Panc1 (cell line): ENCODE data around the gene GNPTG. TPM values are rescaled to one million over a fixed set of nuclear protein-coding genes. Genes with fewer than 3 reads are reported as not detected.

Experiments used
- ATAC-seq: fragments of 200-7000 bp; cut with Tn5 transposase; 2 replicates; pipeline ENCODE4 v1.9.1; 2020; ENCODE audit warnings: mild to moderate bottlenecking, moderate library complexity
- BruUV-seq: library from RNA; stranded (reverse); fragments of 400-500 nt; replicated peaks from 2 replicates; lab custom pipeline; 2021; lab: Mats Ljungman, UMichigan
- CTCF ChIA-PET: fragments of 300-600 bp; sonication (Branson Sonifier 250); formaldehyde crosslinking; loops from one replicate; lab custom pipeline; 2022; ENCODE audit warnings: antibody characterized with exemption; lab: Charles Lee
- POLR2A ChIA-PET: fragments of 300-600 bp; sonication (Branson Sonifier 250); formaldehyde crosslinking; loops from one replicate; lab custom pipeline; 2022; ENCODE audit warnings: antibody characterized with exemption; lab: Charles Lee
- DNase-seq: peaks from one replicate; pipeline ENCODE4 v3.0.0-alpha.2; 2010; ENCODE audit warnings: low read depth, low spot score
- H3K27ac ChIP-seq: 2 replicates; pipeline ENCODE4 v1.5.1; 2011; ENCODE audit warnings: mild to moderate bottlenecking, low read length, inconsistent platforms
- H3K27me3 ChIP-seq: fragments of 200-500 bp; sonication (Bioruptor generic); 2 replicates; pipeline ENCODE4 v1.6.0; 2014; ENCODE audit warnings: low read length, inconsistent platforms; ENCODE audit not compliant: control insufficient read depth, insufficient read depth
- H3K36me3 ChIP-seq: fragments of 200-500 bp; sonication (Bioruptor generic); 2 replicates; pipeline ENCODE4 v1.5.1; 2014; ENCODE audit warnings: inconsistent platforms, mild to moderate bottlenecking, low read length, moderate library complexity; ENCODE audit not compliant: control insufficient read depth, insufficient read depth
- H3K4me1 ChIP-seq: 2 replicates; pipeline ENCODE4 v1.5.1; 2011; ENCODE audit warnings: inconsistent platforms, mild to moderate bottlenecking, low read length, moderate library complexity; ENCODE audit not compliant: control insufficient read depth, insufficient read depth
- H3K4me3 ChIP-seq, 2 experiments: 2 replicates each; pipeline ENCODE4 v1.5.1; 2011 to 2012; ENCODE audit warnings: low read depth in 2 of 2, low read length in 2 of 2, mild to moderate bottlenecking in 2 of 2, inconsistent platforms in 1 of 2, moderate library complexity in 1 of 2
- H3K9me3 ChIP-seq: fragments of 200-500 bp; sonication (Bioruptor generic); 2 replicates; pipeline ENCODE4 v1.5.1; 2014; ENCODE audit warnings: low read depth, mild to moderate bottlenecking, inconsistent platforms, low read length, moderate library complexity; ENCODE audit not compliant: control insufficient read depth, insufficient read depth
- POLR2AphosphoS5 ChIP-seq: IDR thresholded peaks from 2 replicates; pipeline ENCODE4 v1.6.1; 2012; ENCODE audit warnings: mild to moderate bottlenecking, low read depth, low read length, moderate library complexity
- SIN3A ChIP-seq: IDR thresholded peaks from 2 replicates; pipeline ENCODE4 v1.6.1; 2012; ENCODE audit warnings: low read depth, mild to moderate bottlenecking, low read length, moderate library complexity, borderline replicate concordance; ENCODE audit not compliant: insufficient read depth
- TCF7L2 ChIP-seq: IDR thresholded peaks from 2 replicates; pipeline ENCODE4 v1.6.1; 2011; ENCODE audit warnings: mild to moderate bottlenecking, low read depth, low read length, inconsistent platforms
- in situ Hi-C: cut with HindIII; loops from 2 replicates; pipeline ENCODE4 v1.10.0; 2016; ENCODE audit warnings: low sequenced_read_pairs, low pct_unique_long_range_greater_than_20kb
- intact Hi-C: fragments of 100-400 bp; cut with micrococcal nuclease; formaldehyde crosslinking; loops from one replicate; pipeline ENCODE4 v1.10.0; 2022; ENCODE audit not compliant: unreplicated experiment
- total RNA-seq: library from RNA; stranded (reverse); gene quantifications from one replicate; pipeline ENCODE4 v1.2.1, GENCODE V29; 2021; ENCODE audit not compliant: unreplicated experiment
- TF ChIP-seq, protein P1 (sequence below): fragments of 450-650 bp; IDR thresholded peaks from 2 replicates; pipeline ENCODE4 v1.5.1; 2017; ENCODE audit warnings: mild to moderate bottlenecking
- TF ChIP-seq, protein P2 (sequence below), 2 experiments: IDR thresholded peaks; 2 replicates each; pipeline ENCODE4 v1.6.1; 2011 to 2012; ENCODE audit warnings: low read depth in 2 of 2, control low read depth in 1 of 2, low read length in 1 of 2, mild to moderate bottlenecking in 1 of 2, moderate library complexity in 1 of 2; ENCODE audit not compliant: insufficient read depth in 1 of 2

The GNPTG gene
- total RNA-seq, 1 experiment from 2014 or later = 62.5 TPM

DNA sequence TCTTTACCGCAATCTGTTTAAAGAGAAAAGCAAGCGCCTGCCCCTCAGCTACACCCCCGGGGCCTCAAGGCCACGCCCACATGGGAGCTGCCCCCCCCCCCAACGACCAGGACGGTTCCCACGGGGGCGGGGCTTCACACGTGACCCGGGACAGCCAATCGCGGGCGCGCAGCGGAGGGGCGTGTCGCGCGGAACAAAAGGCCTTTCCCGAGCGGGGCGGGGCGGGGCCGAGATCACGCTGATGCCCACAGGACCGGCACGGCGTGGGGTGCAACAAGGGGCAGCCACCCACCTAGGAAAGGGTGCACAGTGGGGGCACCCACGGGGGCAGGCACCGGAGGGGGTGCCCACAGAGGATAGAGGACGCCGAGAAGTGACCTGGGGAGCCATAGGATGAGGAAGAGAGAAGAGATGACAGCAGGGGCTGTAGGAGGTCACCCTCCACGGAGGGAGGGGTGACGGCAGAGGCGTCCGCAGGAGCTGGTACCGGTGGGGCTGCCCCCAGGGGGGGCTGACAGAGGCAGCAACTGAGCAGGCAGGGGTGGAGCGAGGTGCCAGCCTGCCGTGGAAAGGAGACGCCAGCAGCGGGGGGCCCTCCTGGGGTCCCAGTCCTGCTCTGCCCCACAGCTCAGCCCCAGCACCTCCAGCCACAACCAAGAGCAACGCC lies 56.6 kb downstream of the GNPTG start:
- H3K4me1 ChIP-seq = no peaks in the 10 kb centered on the region
- no TSS peak for BruUV-seq
- peak overlapping the region; percentile 14 for H3K27ac ChIP-seq
- in situ Hi-C loops (no loop called here), intact Hi-C loops (no loop called here)
- no peaks in the 10 kb centered on the region for H3K9me3 ChIP-seq
- H3K4me3 ChIP-seq = peak overlapping the region; percentile 61 to 74
- POLR2A ChIA-PET = interaction anchor here (0.5 to 0.6 kb wide), 2 partner anchors 47 to 386 kb away, joined by 3 to 15 read pairs; no protein-coding TSS in a partner anchor
- peak; percentile 94 for ATAC-seq
- TF ChIP-seq POLR2AphosphoS5 (no peak), SIN3A (no peak), TCF7L2 (no peak; the same call in 1 of the 2 replicates)
- TF ChIP-seq, protein P1, sequence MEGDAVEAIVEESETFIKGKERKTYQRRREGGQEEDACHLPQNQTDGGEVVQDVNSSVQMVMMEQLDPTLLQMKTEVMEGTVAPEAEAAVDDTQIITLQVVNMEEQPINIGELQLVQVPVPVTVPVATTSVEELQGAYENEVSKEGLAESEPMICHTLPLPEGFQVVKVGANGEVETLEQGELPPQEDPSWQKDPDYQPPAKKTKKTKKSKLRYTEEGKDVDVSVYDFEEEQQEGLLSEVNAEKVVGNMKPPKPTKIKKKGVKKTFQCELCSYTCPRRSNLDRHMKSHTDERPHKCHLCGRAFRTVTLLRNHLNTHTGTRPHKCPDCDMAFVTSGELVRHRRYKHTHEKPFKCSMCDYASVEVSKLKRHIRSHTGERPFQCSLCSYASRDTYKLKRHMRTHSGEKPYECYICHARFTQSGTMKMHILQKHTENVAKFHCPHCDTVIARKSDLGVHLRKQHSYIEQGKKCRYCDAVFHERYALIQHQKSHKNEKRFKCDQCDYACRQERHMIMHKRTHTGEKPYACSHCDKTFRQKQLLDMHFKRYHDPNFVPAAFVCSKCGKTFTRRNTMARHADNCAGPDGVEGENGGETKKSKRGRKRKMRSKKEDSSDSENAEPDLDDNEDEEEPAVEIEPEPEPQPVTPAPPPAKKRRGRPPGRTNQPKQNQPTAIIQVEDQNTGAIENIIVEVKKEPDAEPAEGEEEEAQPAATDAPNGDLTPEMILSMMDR = no peak
- TF ChIP-seq, protein P2, sequence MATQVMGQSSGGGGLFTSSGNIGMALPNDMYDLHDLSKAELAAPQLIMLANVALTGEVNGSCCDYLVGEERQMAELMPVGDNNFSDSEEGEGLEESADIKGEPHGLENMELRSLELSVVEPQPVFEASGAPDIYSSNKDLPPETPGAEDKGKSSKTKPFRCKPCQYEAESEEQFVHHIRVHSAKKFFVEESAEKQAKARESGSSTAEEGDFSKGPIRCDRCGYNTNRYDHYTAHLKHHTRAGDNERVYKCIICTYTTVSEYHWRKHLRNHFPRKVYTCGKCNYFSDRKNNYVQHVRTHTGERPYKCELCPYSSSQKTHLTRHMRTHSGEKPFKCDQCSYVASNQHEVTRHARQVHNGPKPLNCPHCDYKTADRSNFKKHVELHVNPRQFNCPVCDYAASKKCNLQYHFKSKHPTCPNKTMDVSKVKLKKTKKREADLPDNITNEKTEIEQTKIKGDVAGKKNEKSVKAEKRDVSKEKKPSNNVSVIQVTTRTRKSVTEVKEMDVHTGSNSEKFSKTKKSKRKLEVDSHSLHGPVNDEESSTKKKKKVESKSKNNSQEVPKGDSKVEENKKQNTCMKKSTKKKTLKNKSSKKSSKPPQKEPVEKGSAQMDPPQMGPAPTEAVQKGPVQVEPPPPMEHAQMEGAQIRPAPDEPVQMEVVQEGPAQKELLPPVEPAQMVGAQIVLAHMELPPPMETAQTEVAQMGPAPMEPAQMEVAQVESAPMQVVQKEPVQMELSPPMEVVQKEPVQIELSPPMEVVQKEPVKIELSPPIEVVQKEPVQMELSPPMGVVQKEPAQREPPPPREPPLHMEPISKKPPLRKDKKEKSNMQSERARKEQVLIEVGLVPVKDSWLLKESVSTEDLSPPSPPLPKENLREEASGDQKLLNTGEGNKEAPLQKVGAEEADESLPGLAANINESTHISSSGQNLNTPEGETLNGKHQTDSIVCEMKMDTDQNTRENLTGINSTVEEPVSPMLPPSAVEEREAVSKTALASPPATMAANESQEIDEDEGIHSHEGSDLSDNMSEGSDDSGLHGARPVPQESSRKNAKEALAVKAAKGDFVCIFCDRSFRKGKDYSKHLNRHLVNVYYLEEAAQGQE (IDR thresholded peaks at IDR 0.05; ENCODE audit: insufficient read depth in 1 of 2, low read depth in 2 of 2, low read length in 1 of 2) = no peak
- CTCF ChIA-PET = no interaction called here
- no peak for DNase-seq
- no peaks in the 10 kb centered on the region for H3K36me3 ChIP-seq
- no peaks in the 10 kb centered on the region for H3K27me3 ChIP-seq

DNA sequence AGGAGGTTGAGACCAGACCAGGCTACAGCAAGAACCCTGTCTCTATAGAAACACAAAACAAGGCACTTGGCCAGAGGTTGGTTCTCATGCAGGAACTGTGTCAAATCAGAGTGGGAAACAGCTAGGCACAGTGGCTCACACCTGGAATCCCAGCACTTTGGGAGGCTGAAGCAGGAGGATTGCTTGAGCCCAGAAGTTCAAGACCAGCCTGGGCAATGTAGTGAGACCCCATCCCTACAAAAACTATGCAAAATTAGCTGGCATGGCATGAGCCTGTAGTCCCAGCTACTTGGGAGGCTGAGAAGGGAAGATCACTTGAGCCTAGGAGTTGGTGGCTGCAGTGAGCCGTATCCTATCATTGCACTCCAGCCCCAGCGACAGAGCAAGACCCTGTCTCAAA lies 61.1 kb downstream of the GNPTG start:
- Histone ChIP-seq H3K27ac (no peak overlapping the region), H3K36me3 (no peaks in the 10 kb centered on the region), H3K27me3 (no peaks in the 10 kb centered on the region), H3K4me3 (no peak overlapping the region), H3K4me1 (peaks cover 8% of the 10 kb centered on the region; the same call in 1 of the 2 replicates), H3K9me3 (no peaks in the 10 kb centered on the region)
- no TSS peak for BruUV-seq
- POLR2A ChIA-PET = no interaction called here
- in situ Hi-C loops (no loop called here), intact Hi-C loops (no loop called here)
- ATAC-seq = no peak
- TF ChIP-seq, protein P2 (IDR thresholded peaks at IDR 0.05; ENCODE audit: insufficient read depth in 1 of 2, low read depth in 2 of 2, low read length in 1 of 2) = no peak
- TF ChIP-seq, protein P1 = no peak
- TF ChIP-seq POLR2AphosphoS5 (no peak), TCF7L2 (no peak)
- CTCF ChIA-PET = no interaction called here
- DNase-seq = no peak
